ENCODE measurements around the gene RGS12.

Gene RGS12

GRCh38 chr4:3249711-3250437 is 42.9 kb upstream of the RGS12 start:
- Histone ChIP-seq H3K4me1 (ENCODE audit: control insufficient read depth, low read depth, low read length) (no peaks in the 10 kb centered on the region), H4K5ac (ENCODE audit: low read length) (no peak overlapping the region), H4K8ac (ENCODE audit: low read depth, low read length) (no peak overlapping the region), H2BK5ac (ENCODE audit: low read length) (no peak overlapping the region), H3K9ac (ENCODE audit: low read length) (no peak overlapping the region), H2BK15ac (replicated peaks; ENCODE audit: low read depth) (no peak overlapping the region), H3K4me2 (ENCODE audit: low read length) (no peak overlapping the region), H2BK120ac (ENCODE audit: low read depth, low read length) (no peak overlapping the region), H3K27ac (ENCODE audit: low read depth, low read length) (no peak overlapping the region), H3K36me3 (ENCODE audit: control insufficient read depth, insufficient read depth, low read length) (no peaks in the 10 kb centered on the region), H2AK5ac (ENCODE audit: low read length) (no peak overlapping the region), H3K4ac (ENCODE audit: low read depth, low read length) (no peak overlapping the region), H3K23ac (ENCODE audit: low read length) (no peak overlapping the region), H3K79me2 (ENCODE audit: control insufficient read depth, insufficient read depth, low read length) (no peaks in the 10 kb centered on the region), H3K18ac (ENCODE audit: low read length) (no peak overlapping the region), H3K27me3 (ENCODE audit: insufficient read depth, low read length, poor library complexity) (no peaks in the 10 kb centered on the region), H3K56ac (ENCODE audit: low read length) (no peak overlapping the region), H3K79me1 (ENCODE audit: low read length) (no peaks in the 10 kb centered on the region), H3K4me3 (ENCODE audit: low read length) (no peak overlapping the region)
- no CpG with 5 or more reads among the region's 20 CpGs for WGBS (ENCODE audit: extremely low coverage, insufficient coverage, low lambda C conversion rate)
- DNase-seq: no peak

GRCh38 chr4:3250438-3250955 is 42.3 kb upstream of the RGS12 start:
- H3K27ac ChIP-seq (ENCODE audit: low read depth, low read length): no peak overlapping the region

DNA sequence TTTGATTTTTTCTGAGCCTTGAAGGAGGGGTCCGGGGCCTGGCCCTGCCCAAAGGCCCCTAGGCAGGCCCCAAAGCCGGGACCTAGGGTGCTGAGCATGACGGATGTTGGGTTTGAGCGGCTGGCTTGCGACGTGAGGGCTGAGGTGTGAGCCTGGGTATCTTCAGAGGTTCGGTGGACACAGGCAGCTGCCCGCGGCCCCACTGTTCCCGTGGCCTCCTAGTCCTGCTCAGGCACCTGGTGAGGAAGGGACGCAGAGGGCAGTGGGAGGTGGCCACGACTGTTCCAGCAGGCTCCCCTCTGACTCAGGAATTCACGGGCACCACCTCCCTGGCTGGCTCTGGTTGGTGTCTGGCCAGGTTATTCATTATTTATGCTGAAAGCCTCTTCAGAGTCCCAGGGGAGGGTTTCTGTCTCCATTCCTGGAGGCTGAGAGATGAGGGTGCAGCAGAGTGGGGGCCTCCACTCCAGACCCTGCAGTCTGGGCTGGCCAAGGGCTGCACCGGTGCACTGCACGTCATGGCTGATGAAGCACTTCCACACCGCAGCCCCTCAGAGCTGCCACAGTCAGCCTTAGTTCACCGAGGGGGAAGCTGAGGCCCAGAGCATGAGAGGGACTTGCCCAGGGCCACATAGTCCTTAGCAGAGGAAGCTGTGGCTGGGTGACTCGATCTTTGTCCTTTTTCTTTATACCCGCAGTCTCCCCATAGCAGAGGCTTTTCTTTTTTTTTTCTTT is 41.7 kb upstream of the RGS12 start:
- no peak overlapping the region for H3K9ac ChIP-seq (ENCODE audit: low read length)
- no peak overlapping the region for H3K4me3 ChIP-seq (ENCODE audit: low read length)
- H2BK15ac ChIP-seq (replicated peaks; ENCODE audit: low read depth): no peak overlapping the region
- no peak overlapping the region for H2BK5ac ChIP-seq (ENCODE audit: low read length)
- WGBS (ENCODE audit: extremely low coverage, insufficient coverage, low lambda C conversion rate): no CpG with 5 or more reads among the region's 19 CpGs
- no peaks in the 10 kb centered on the region for H3K79me1 ChIP-seq (ENCODE audit: low read length)
- H2AK5ac ChIP-seq (ENCODE audit: low read length): no peak overlapping the region
- H3K56ac ChIP-seq (ENCODE audit: low read length): no peak overlapping the region
- no peak overlapping the region for H3K4ac ChIP-seq (ENCODE audit: low read depth, low read length)
- no peak overlapping the region for H3K23ac ChIP-seq (ENCODE audit: low read length)
- H3K79me2 ChIP-seq (ENCODE audit: control insufficient read depth, insufficient read depth, low read length): no peaks in the 10 kb centered on the region
- H3K36me3 ChIP-seq (ENCODE audit: control insufficient read depth, insufficient read depth, low read length): no peaks in the 10 kb centered on the region
- no peaks in the 10 kb centered on the region for H3K4me1 ChIP-seq (ENCODE audit: control insufficient read depth, low read depth, low read length)
- H3K18ac ChIP-seq (ENCODE audit: low read length): no peak overlapping the region
- no peaks in the 10 kb centered on the region for H3K27me3 ChIP-seq (ENCODE audit: insufficient read depth, low read length, poor library complexity)
- DNase-seq: peak; percentile 46
- H3K27ac ChIP-seq (ENCODE audit: low read depth, low read length): no peak overlapping the region
- no peak overlapping the region for H3K4me2 ChIP-seq (ENCODE audit: low read length)
- H4K5ac ChIP-seq (ENCODE audit: low read length): no peak overlapping the region
- no peak overlapping the region for H4K8ac ChIP-seq (ENCODE audit: low read depth, low read length)
- no peak overlapping the region for H2BK120ac ChIP-seq (ENCODE audit: low read depth, low read length)

More at GRCh38 chr4:3250438-3250955, 42.3 kb upstream of the RGS12 start:
- no peak overlapping the region for H3K56ac ChIP-seq (ENCODE audit: low read length)
- H3K4ac ChIP-seq (ENCODE audit: low read depth, low read length): no peak overlapping the region
- H2BK120ac ChIP-seq (ENCODE audit: low read depth, low read length): no peak overlapping the region
- H3K18ac ChIP-seq (ENCODE audit: low read length): no peak overlapping the region
- H3K4me2 ChIP-seq (ENCODE audit: low read length): no peak overlapping the region
- no peak overlapping the region for H3K4me3 ChIP-seq (ENCODE audit: low read length)
- no peak overlapping the region for H2AK5ac ChIP-seq (ENCODE audit: low read length)
- no peak overlapping the region for H2BK5ac ChIP-seq (ENCODE audit: low read length)
- no peak overlapping the region for H3K9ac ChIP-seq (ENCODE audit: low read length)
- H3K4me1 ChIP-seq (ENCODE audit: control insufficient read depth, low read depth, low read length): no peaks in the 10 kb centered on the region
- no peaks in the 10 kb centered on the region for H3K79me1 ChIP-seq (ENCODE audit: low read length)
- WGBS (ENCODE audit: extremely low coverage, insufficient coverage, low lambda C conversion rate): no CpG with 5 or more reads among the region's 14 CpGs
- no peak overlapping the region for H4K5ac ChIP-seq (ENCODE audit: low read length)
- no peak overlapping the region for H3K23ac ChIP-seq (ENCODE audit: low read length)
- peak; percentile 38 for DNase-seq
- H3K27me3 ChIP-seq (ENCODE audit: insufficient read depth, low read length, poor library complexity): no peaks in the 10 kb centered on the region
- H3K79me2 ChIP-seq (ENCODE audit: control insufficient read depth, insufficient read depth, low read length): no peaks in the 10 kb centered on the region
- no peaks in the 10 kb centered on the region for H3K36me3 ChIP-seq (ENCODE audit: control insufficient read depth, insufficient read depth, low read length)
- no peak overlapping the region for H4K8ac ChIP-seq (ENCODE audit: low read depth, low read length)
- H2BK15ac ChIP-seq (replicated peaks; ENCODE audit: low read depth): no peak overlapping the region

DNA sequence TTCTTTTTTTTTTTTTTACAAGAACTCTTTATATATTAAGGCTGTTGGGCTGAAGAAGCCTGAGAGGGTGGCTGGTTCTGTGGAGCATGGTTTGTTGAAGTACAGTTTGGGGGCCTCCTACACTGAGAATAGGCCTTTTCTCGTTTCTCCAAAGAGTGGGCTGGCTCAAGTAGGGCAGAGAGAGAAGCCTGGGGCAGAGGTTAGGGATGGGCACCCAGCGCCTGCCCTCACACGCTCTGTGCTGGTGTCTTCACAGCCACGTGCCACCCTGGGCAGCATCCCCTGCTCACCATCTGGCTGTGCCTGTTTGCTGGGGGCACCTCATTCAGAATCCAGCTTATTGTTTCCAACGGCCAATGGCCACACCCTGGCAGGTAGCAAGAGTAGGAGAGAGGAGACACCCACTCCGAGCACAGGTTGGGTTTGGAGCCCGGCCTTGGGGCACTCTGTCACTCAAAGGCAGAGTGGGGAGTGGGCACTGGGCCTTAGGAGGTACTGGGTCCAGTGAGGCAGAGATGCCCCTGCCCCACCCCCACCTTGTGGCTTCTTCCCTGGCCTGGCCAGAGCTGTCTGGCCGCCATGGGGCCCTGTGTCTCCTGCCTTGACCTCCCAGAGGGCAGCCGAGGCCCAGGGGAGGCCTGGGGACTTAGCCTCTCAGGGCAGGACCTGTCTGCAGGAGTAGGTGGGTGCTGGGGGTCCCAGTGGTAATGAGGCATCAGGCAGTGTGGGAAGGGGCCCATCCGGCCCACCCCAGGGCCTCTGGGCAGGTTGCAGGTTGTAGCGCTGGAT is 40.9 kb upstream of the RGS12 start:
- no peak overlapping the region for H2BK120ac ChIP-seq (ENCODE audit: low read depth, low read length)
- no peak overlapping the region for H2BK15ac ChIP-seq (replicated peaks; ENCODE audit: low read depth)
- no peak overlapping the region for H3K9ac ChIP-seq (ENCODE audit: low read length)
- H3K18ac ChIP-seq (ENCODE audit: low read length): no peak overlapping the region
- no peak overlapping the region for H4K8ac ChIP-seq (ENCODE audit: low read depth, low read length)
- WGBS (ENCODE audit: extremely low coverage, insufficient coverage, low lambda C conversion rate): no CpG with 5 or more reads among the region's 11 CpGs
- H3K56ac ChIP-seq (ENCODE audit: low read length): no peak overlapping the region
- H3K27me3 ChIP-seq (ENCODE audit: insufficient read depth, low read length, poor library complexity): no peaks in the 10 kb centered on the region
- no peak overlapping the region for H4K5ac ChIP-seq (ENCODE audit: low read length)
- H3K27ac ChIP-seq (ENCODE audit: low read depth, low read length): no peak overlapping the region
- no peak overlapping the region for H2BK5ac ChIP-seq (ENCODE audit: low read length)
- DNase-seq: no peak
- H3K4ac ChIP-seq (ENCODE audit: low read depth, low read length): no peak overlapping the region
- H3K4me2 ChIP-seq (ENCODE audit: low read length): no peak overlapping the region
- H3K4me1 ChIP-seq (ENCODE audit: control insufficient read depth, low read depth, low read length): no peaks in the 10 kb centered on the region
- H3K79me1 ChIP-seq (ENCODE audit: low read length): no peaks in the 10 kb centered on the region
- H3K4me3 ChIP-seq (ENCODE audit: low read length): no peak overlapping the region
- no peaks in the 10 kb centered on the region for H3K79me2 ChIP-seq (ENCODE audit: control insufficient read depth, insufficient read depth, low read length)
- no peak overlapping the region for H2AK5ac ChIP-seq (ENCODE audit: low read length)
- no peaks in the 10 kb centered on the region for H3K36me3 ChIP-seq (ENCODE audit: control insufficient read depth, insufficient read depth, low read length)
- no peak overlapping the region for H3K23ac ChIP-seq (ENCODE audit: low read length)

DNA sequence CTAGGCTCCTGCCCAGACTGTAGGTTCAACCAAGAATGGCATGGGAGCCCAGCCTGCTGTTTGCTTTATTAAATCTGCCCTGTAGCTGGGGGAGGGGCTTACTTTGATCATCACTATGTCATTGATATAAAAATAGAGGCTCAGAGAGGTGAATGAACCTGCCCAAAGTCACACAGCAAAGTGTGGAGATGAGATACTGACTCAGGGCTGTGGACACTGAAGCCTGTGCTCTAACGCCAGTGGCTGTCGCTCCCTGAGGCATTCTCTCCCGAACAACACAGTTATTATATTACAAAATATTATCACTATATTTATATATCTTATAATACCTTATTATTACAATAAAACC is 40.4 kb upstream of the RGS12 start:
- Histone ChIP-seq H3K4ac (ENCODE audit: low read depth, low read length) (no peak overlapping the region), H3K79me1 (ENCODE audit: low read length) (no peaks in the 10 kb centered on the region), H2BK120ac (ENCODE audit: low read depth, low read length) (no peak overlapping the region), H3K79me2 (ENCODE audit: control insufficient read depth, insufficient read depth, low read length) (no peaks in the 10 kb centered on the region), H3K4me2 (ENCODE audit: low read length) (no peak overlapping the region), H3K27ac (ENCODE audit: low read depth, low read length) (no peak overlapping the region), H3K9ac (ENCODE audit: low read length) (no peak overlapping the region), H3K56ac (ENCODE audit: low read length) (no peak overlapping the region), H4K5ac (ENCODE audit: low read length) (no peak overlapping the region), H3K36me3 (ENCODE audit: control insufficient read depth, insufficient read depth, low read length) (no peaks in the 10 kb centered on the region), H4K8ac (ENCODE audit: low read depth, low read length) (no peak overlapping the region), H3K4me3 (ENCODE audit: low read length) (no peak overlapping the region), H2AK5ac (ENCODE audit: low read length) (no peak overlapping the region), H3K23ac (ENCODE audit: low read length) (no peak overlapping the region), H3K4me1 (ENCODE audit: control insufficient read depth, low read depth, low read length) (no peaks in the 10 kb centered on the region), H2BK5ac (ENCODE audit: low read length) (no peak overlapping the region), H3K27me3 (ENCODE audit: insufficient read depth, low read length, poor library complexity) (no peaks in the 10 kb centered on the region), H3K18ac (ENCODE audit: low read length) (no peak overlapping the region), H2BK15ac (replicated peaks; ENCODE audit: low read depth) (no peak overlapping the region)
- no peak for DNase-seq
- whole genome bisulfite sequencing (ENCODE audit: extremely low coverage, insufficient coverage, low lambda C conversion rate): no CpG with 5 or more reads among the region's 3 CpGs
